ENCODE measurements around the gene SPSB4. TPM values are rescaled to one million over a fixed set of nuclear protein-coding genes. Genes with fewer than 3 reads are reported as not detected.

Gene SPSB4
- total RNA-seq, 3 donors from 2014 or later = 1.3 TPM; not detected in 2

- H3K9me3 ChIP-seq = no peaks in the 10 kb centered on the region
- DNase-seq (ENCODE audit: low spot score in 2 of 2) = no peak
- peaks cover 0 to 47% of the 10 kb centered on the region in 2 donors for H3K27me3 ChIP-seq
- TF ChIP-seq POLR2A (IDR thresholded peaks at IDR 0.05) (no peak), POLR2AphosphoS5 (IDR thresholded peaks at IDR 0.05) (no peak), CTCF (IDR thresholded peaks at IDR 0.05) (no peak)
- peaks cover 0 to 8% of the 10 kb centered on the region in 2 donors for H3K4me1 ChIP-seq
- no peaks in the 10 kb centered on the region for H3K36me3 ChIP-seq
- no peak overlapping the region for H3K27ac ChIP-seq
- intact Hi-C loops (cut with DNase I; ENCODE audit: low total_unique reads) = no loop called here
- H3K4me3 ChIP-seq = no peak overlapping the region
Observed at GRCh38 chr3:141049681-141050080, 1.5 kb upstream of the SPSB4 start.

GRCh38 chr3:141051443-141052200, 475 bp downstream of the SPSB4 start:
- H3K27me3 ChIP-seq = peaks cover 0 to 47% of the 10 kb centered on the region in 2 donors
- H3K4me3 ChIP-seq = peak overlapping the region; percentile 40 to 67 (median 44)
- H3K4me1 ChIP-seq = peaks cover 0 to 8% of the 10 kb centered on the region in 2 donors
- intact Hi-C loops (cut with DNase I; ENCODE audit: low total_unique reads) = no loop called here
- no peaks in the 10 kb centered on the region for H3K9me3 ChIP-seq
- TF ChIP-seq CTCF (IDR thresholded peaks at IDR 0.05) (no peak), POLR2AphosphoS5 (IDR thresholded peaks at IDR 0.05) (no peak), POLR2A (IDR thresholded peaks at IDR 0.05) (no peak)
- no peak overlapping the region for H3K27ac ChIP-seq
- no peak for DNase-seq (ENCODE audit: low spot score in 2 of 2)
- no peaks in the 10 kb centered on the region for H3K36me3 ChIP-seq

- H3K4me3 ChIP-seq = peak overlapping the region; percentile 40 to 67 (median 44)
- H3K4me1 ChIP-seq = peaks cover 0 to 8% of the 10 kb centered on the region in 2 donors
- H3K9me3 ChIP-seq = no peaks in the 10 kb centered on the region
- no peak for DNase-seq (ENCODE audit: low spot score in 2 of 2)
- intact Hi-C loops (cut with DNase I; ENCODE audit: low total_unique reads) = no loop called here
- H3K27ac ChIP-seq = no peak overlapping the region
- H3K27me3 ChIP-seq = peaks cover 0 to 47% of the 10 kb centered on the region in 2 donors
- no peaks in the 10 kb centered on the region for H3K36me3 ChIP-seq
- TF ChIP-seq CTCF (IDR thresholded peaks at IDR 0.05) = no peak
- no peak for TF ChIP-seq POLR2AphosphoS5 (IDR thresholded peaks at IDR 0.05)
- no peak for TF ChIP-seq POLR2A (IDR thresholded peaks at IDR 0.05)
Observed at GRCh38 chr3:141052201-141053069, 1.3 kb downstream of the SPSB4 start.

- H3K27ac ChIP-seq = no peak overlapping the region
- peaks cover 0 to 8% of the 10 kb centered on the region in 2 donors for H3K4me1 ChIP-seq
- no peaks in the 10 kb centered on the region for H3K9me3 ChIP-seq
- TF ChIP-seq POLR2A (IDR thresholded peaks at IDR 0.05) = no peak
- TF ChIP-seq CTCF (IDR thresholded peaks at IDR 0.05) = no peak
- no peak for TF ChIP-seq POLR2AphosphoS5 (IDR thresholded peaks at IDR 0.05)
- H3K27me3 ChIP-seq = peaks cover 0 to 35% of the 10 kb centered on the region in 2 donors
- intact Hi-C loops (cut with DNase I; ENCODE audit: low total_unique reads) = no loop called here
- no peak overlapping the region for H3K4me3 ChIP-seq
- no peak for DNase-seq (ENCODE audit: low spot score in 2 of 2)
- H3K36me3 ChIP-seq = no peaks in the 10 kb centered on the region
Observed at GRCh38 chr3:141055136-141055535, 4.0 kb downstream of the SPSB4 start.
